IgD-negative memory B cell (primary cell): ENCODE data around the gene B3GAT3. TPM values are rescaled to one million over a fixed set of nuclear protein-coding genes. Genes with fewer than 3 reads are reported as not detected.

Experiments
- H3K27ac Mint-ChIP-seq, 3 donors: one replicate each; pipeline ENCODE4 v1.8.0; 2020 to 2022; ENCODE audit warnings: mild to moderate bottlenecking in 3 of 3, mixed read lengths in 3 of 3, moderate library complexity in 1 of 3
- H3K27me3 Mint-ChIP-seq: one replicate; pipeline ENCODE4 v1.8.0; 2021; ENCODE audit warnings: mixed read lengths
- H3K36me3 Mint-ChIP-seq: one replicate; pipeline ENCODE4 v1.8.0; 2020; ENCODE audit warnings: mild to moderate bottlenecking, mixed read lengths
- H3K4me1 Mint-ChIP-seq, 3 donors: one replicate each; pipeline ENCODE4 v1.8.0; 2020 to 2022; ENCODE audit warnings: mixed read lengths in 3 of 3, mild to moderate bottlenecking in 1 of 3
- H3K4me3 Mint-ChIP-seq, 4 donors: one replicate each; pipeline ENCODE4 v1.8.0; 2020 to 2022; ENCODE audit warnings: mild to moderate bottlenecking in 4 of 4, mixed read lengths in 4 of 4, moderate library complexity in 3 of 4
- H3K9me3 Mint-ChIP-seq, 3 donors: one replicate each; pipeline ENCODE4 v1.8.0; 2020 to 2021; ENCODE audit warnings: mixed read lengths in 3 of 3, mild to moderate bottlenecking in 1 of 3
- polyA plus RNA-seq: library from polyadenylated mRNA; unstranded; fragments of 300-500 nt; fragmentation: Illumina TruSeq; gene quantifications from one replicate; pipeline ENCODE4 v1.2.3, GENCODE V29; 2021

The B3GAT3 gene
- polyA plus RNA-seq, 1 donor from 2014 or later, result 36.1 TPM

DNA sequence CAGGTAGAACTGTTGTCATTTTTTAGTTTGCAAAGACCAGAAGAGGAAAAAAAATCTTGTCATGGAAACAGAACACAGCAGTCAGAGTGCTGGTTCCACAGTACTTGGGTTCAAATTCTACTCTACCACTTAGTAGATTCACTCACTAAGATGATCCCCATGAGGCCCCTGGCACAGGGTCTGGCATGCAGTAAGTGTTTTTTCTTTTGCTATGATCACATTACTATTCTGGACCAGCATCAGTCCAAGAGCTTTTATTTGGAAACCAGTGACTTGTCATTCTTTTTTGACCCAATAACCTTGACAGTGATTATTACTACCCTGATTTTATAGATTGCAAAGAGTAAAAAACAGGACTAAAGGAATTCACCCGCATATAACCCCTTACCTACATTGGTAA, 52.2 kb downstream of the B3GAT3 start:
- Mint-ChIP-seq H3K27me3 (no peaks in the 10 kb centered on the region), H3K36me3 (peaks cover 4% of the 10 kb centered on the region), H3K4me1 (peaks cover 23 to 44% (median 42%) of the 10 kb centered on the region in 3 donors), H3K27ac (no peak overlapping the region), H3K4me3 (peak overlapping the region in 1 of 4 donors; percentile 49), H3K9me3 (no peaks in the 10 kb centered on the region)

DNA sequence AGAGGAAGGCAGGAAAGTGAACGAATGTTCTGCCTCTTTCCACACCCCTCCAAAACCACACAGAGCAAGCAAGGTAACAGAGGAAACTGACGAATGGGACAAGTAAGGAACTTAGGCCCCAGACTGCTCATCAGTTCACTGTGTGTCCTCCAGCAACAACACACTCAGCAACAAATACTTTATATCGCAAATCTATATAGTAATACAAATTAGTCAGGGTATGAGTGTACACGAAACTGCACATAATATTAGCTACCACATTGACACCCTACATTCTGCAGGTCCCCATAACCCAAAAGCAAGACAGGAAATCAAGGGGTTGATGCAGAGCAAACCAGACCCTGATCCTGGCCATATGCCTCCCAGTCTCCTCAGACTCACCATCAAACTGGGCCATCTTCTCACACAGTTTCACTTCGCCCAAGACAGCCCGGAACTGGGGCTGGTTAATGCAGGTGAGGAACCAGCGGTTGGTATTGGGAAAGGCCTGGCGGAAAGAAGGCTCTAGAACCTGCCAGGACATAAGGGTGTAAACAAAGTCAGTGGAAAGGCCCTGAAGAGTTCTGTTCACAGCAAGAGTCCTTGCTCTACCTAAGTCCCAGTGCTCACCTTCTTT, 54.7 kb downstream of the B3GAT3 start:
- Mint-ChIP-seq H3K27me3 (no peaks in the 10 kb centered on the region), H3K36me3 (peaks cover 4% of the 10 kb centered on the region), H3K4me3 (peak overlapping the region in 2 of 4 donors; percentile 18 to 67), H3K4me1 (peaks cover 13 to 30% (median 26%) of the 10 kb centered on the region in 3 donors), H3K27ac (peak overlapping the region in 2 of 3 donors; percentile 67 to 83), H3K9me3 (no peaks in the 10 kb centered on the region)

DNA sequence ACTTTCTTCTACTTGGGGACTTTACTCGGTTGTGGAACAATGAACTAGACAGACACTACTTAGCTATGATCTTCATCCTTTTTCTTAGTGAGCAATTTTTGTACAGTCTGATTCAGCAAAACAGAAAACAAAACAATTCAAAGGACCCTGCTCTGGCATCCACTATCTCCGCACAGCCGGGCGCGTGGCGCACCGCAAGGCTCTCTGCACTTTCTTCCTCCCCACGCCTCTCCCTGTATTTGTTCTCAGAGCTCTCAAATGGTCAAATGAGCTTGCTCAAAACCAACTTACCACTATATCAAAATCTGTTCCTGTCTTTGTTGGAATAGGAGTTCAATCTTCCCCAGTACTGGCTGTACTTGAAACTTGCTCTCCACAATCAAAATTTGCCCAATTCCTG, 55.5 kb downstream of the B3GAT3 start:
- no peaks in the 10 kb centered on the region for H3K9me3 Mint-ChIP-seq
- peak overlapping the region in 1 of 3 donors; percentile 67 for H3K27ac Mint-ChIP-seq
- no peaks in the 10 kb centered on the region for H3K27me3 Mint-ChIP-seq
- peaks cover 4% of the 10 kb centered on the region for H3K36me3 Mint-ChIP-seq
- peaks cover 12 to 27% (median 24%) of the 10 kb centered on the region in 3 donors for H3K4me1 Mint-ChIP-seq
- H3K4me3 Mint-ChIP-seq, result no peak overlapping the region

Other genes with a start within 250 kb of the B3GAT3 start
- gene SCGB1A1, start 203.0 kb downstream of the B3GAT3 start, polyA plus RNA-seq, result not detected
- gene AHNAK, start 75.2 kb downstream of the B3GAT3 start, polyA plus RNA-seq, result 107 TPM
- gene EEF1G, start 48.1 kb downstream of the B3GAT3 start, polyA plus RNA-seq, result 1,657 TPM
- gene TUT1, start 30.5 kb downstream of the B3GAT3 start, polyA plus RNA-seq, result 19.2 TPM
- 32.9 TPM for gene MTA2, start 20.1 kb downstream of the B3GAT3 start, polyA plus RNA-seq
- 13.8 TPM for gene EML3, start 9.2 kb downstream of the B3GAT3 start, polyA plus RNA-seq
- gene ROM1, start 8.7 kb downstream of the B3GAT3 start, polyA plus RNA-seq, result 0.19 TPM
- 112 TPM for gene GANAB, start 24.6 kb upstream of the B3GAT3 start, polyA plus RNA-seq
- gene INTS5, start 31.3 kb upstream of the B3GAT3 start, polyA plus RNA-seq, result 30.9 TPM
- gene C11orf98, start 43.2 kb upstream of the B3GAT3 start, polyA plus RNA-seq, result 96.3 TPM
- gene CSKMT, start 43.3 kb upstream of the B3GAT3 start, polyA plus RNA-seq, result 6.3 TPM
- 13.7 TPM for gene UQCC3, start 49.7 kb upstream of the B3GAT3 start, polyA plus RNA-seq
- gene LBHD1, start 50.3 kb upstream of the B3GAT3 start, polyA plus RNA-seq, result 6.2 TPM
- gene UBXN1, start 57.1 kb upstream of the B3GAT3 start, polyA plus RNA-seq, result 228 TPM
- not detected for gene LRRN4CL, start 67.5 kb upstream of the B3GAT3 start, polyA plus RNA-seq
- 48.2 TPM for gene BSCL2, start 85.4 kb upstream of the B3GAT3 start, polyA plus RNA-seq
- 13.3 TPM for gene GNG3, start 85.7 kb upstream of the B3GAT3 start, polyA plus RNA-seq
- gene HNRNPUL2, start 105.5 kb upstream of the B3GAT3 start, polyA plus RNA-seq, result 2.8 TPM
- gene TTC9C, start 106.5 kb upstream of the B3GAT3 start, polyA plus RNA-seq, result 35.0 TPM
- 5.0 TPM for gene ZBTB3, start 132.2 kb upstream of the B3GAT3 start, polyA plus RNA-seq
- gene POLR2G, start 139.6 kb upstream of the B3GAT3 start, polyA plus RNA-seq, result 202 TPM
- 12.2 TPM for gene TAF6L, start 149.4 kb upstream of the B3GAT3 start, polyA plus RNA-seq
- gene TMEM179B, start 165.4 kb upstream of the B3GAT3 start, polyA plus RNA-seq, result 101 TPM
- gene TMEM223, start 170.0 kb upstream of the B3GAT3 start, polyA plus RNA-seq, result 39.1 TPM
- 67.6 TPM for gene NXF1, start 183.5 kb upstream of the B3GAT3 start, polyA plus RNA-seq
- gene STX5, start 210.1 kb upstream of the B3GAT3 start, polyA plus RNA-seq, result 39.8 TPM
- gene TEX54, start 210.9 kb upstream of the B3GAT3 start, polyA plus RNA-seq, result not detected
- gene WDR74, start 217.6 kb upstream of the B3GAT3 start, polyA plus RNA-seq, result 57.5 TPM